GM12878 (cell line): ENCODE data around the gene PLA2G2C. TPM values are rescaled to one million over a fixed set of nuclear protein-coding genes. Genes with fewer than 3 reads are reported as not detected.
"Not testable (repeated sequence)": the region's sequence is repeated elsewhere in the genome, so short reads cannot be mapped to it uniquely, and the experiment has no call there.

Experiments used
- ATAC-seq: fragments of 200-7000 bp; cut with Tn5 transposase; 3 replicates; pipeline ENCODE4 v1.9.1; 2020; ENCODE audit warnings: mild to moderate bottlenecking, moderate library complexity
- BruUV-seq: library from RNA; stranded (reverse); fragments of 400-500 nt; replicated peaks from 2 replicates; lab custom pipeline; 2021; lab: Mats Ljungman, UMichigan
- CTCF ChIA-PET: fragments of 300-600 bp; sonication (Branson Sonifier 250); formaldehyde crosslinking; extraction: SDS; loops from one replicate; lab custom pipeline; 2021; ENCODE audit warnings: inconsistent platforms; lab: Yijun Ruan, JAX
- POLR2A ChIA-PET: fragments of 350-600 bp; formaldehyde crosslinking; extraction: SDS; loops from one replicate; lab custom pipeline; 2021; ENCODE audit warnings: inconsistent platforms; lab: Charles Lee
- RAD21 ChIA-PET: fragments of 300-600 bp; sonication (Branson Sonifier 250); formaldehyde crosslinking; loops from one replicate; lab custom pipeline; 2023; ENCODE audit warnings: antibody characterized with exemption; ENCODE audit not compliant: unreplicated experiment; lab: Charles Lee
- SMC1A ChIA-PET: fragments of 300-600 bp; sonication (Branson Sonifier 250); formaldehyde crosslinking; loops from one replicate; lab custom pipeline; 2023; ENCODE audit not compliant: unreplicated experiment, uncharacterized antibody; lab: Charles Lee
- DNase-seq: peaks from one replicate; pipeline ENCODE4 v3.0.0-alpha.2; 2011; ENCODE audit warnings: low read depth, low spot score
- FAIRE-seq: peaks from 3 replicates; lab custom pipeline; 2011; peaks lifted over from hg19 to GRCh38; lab: Jason Lieb, UNC
- H2AFZ ChIP-seq: 2 replicates; pipeline ENCODE4 v1.6.0; 2011; ENCODE audit warnings: low read depth, low read length, control low read depth; ENCODE audit not compliant: control insufficient read depth
- H3K27ac ChIP-seq: 2 replicates; pipeline ENCODE4 v1.5.1; 2011; ENCODE audit warnings: control low read depth; ENCODE audit not compliant: control insufficient read depth, insufficient read depth
- H3K27me3 ChIP-seq, 2 experiments: replicated peaks in 1 of 2; 2 replicates each; pipeline versions ENCODE4 v1.6.0 to v1.6.1; 2011; ENCODE audit warnings: low read length in 1 of 2; ENCODE audit not compliant: control insufficient read depth in 2 of 2, insufficient read depth in 2 of 2
- H3K36me3 ChIP-seq, 2 experiments: 2 replicates each; pipeline ENCODE4 v1.5.1; 2011; ENCODE audit warnings: low read length in 1 of 2; ENCODE audit not compliant: control insufficient read depth in 2 of 2, insufficient read depth in 2 of 2
- H3K4me1 ChIP-seq: 2 replicates; pipeline ENCODE4 v1.6.1; 2011; ENCODE audit warnings: mild to moderate bottlenecking, low read length, moderate library complexity, mixed read lengths; ENCODE audit not compliant: control insufficient read depth, insufficient read depth
- H3K4me2 ChIP-seq: 2 replicates; pipeline ENCODE4 v1.6.0; 2011; ENCODE audit warnings: control low read depth; ENCODE audit not compliant: control insufficient read depth, insufficient read depth
- H3K4me3 ChIP-seq: fragments of 200-600 bp; sonication (generic); 2 replicates; pipeline ENCODE4 v1.5.1; 2016
- H3K79me2 ChIP-seq: 2 replicates; pipeline ENCODE4 v1.6.0; 2011; ENCODE audit warnings: low read length; ENCODE audit not compliant: control insufficient read depth, insufficient read depth
- H3K9ac ChIP-seq: 2 replicates; pipeline ENCODE4 v1.8.0; 2011; ENCODE audit warnings: low read length, control low read depth, mixed read lengths; ENCODE audit not compliant: control insufficient read depth, insufficient read depth
- H3K9me3 ChIP-seq: replicated peaks from 3 replicates; pipeline ENCODE4 v1.5.1; 2011; ENCODE audit warnings: mild to moderate bottlenecking, low read length; ENCODE audit not compliant: control insufficient read depth, insufficient read depth
- H4K20me1 ChIP-seq: 2 replicates; pipeline ENCODE4 v1.6.0; 2011; ENCODE audit not compliant: control insufficient read depth, insufficient read depth
- ATF7 ChIP-seq: fragments of 450-650 bp; IDR thresholded peaks from 2 replicates; pipeline ENCODE4 v1.6.1; 2016; ENCODE audit warnings: low read depth, mild to moderate bottlenecking
- EGR1 ChIP-seq, 2 experiments: IDR thresholded peaks; 1 replicate in 1 of 2; 2 replicates in 1 of 2; pipeline ENCODE4 v1.6.1; 2011 to 2012; ENCODE audit warnings: low read depth in 2 of 2, low read length in 2 of 2, borderline replicate concordance in 1 of 2, mild to moderate bottlenecking in 1 of 2, moderate library complexity in 1 of 2
- GATAD2B ChIP-seq: fragments of 450-650 bp; conservative IDR thresholded peaks from 2 replicates; pipeline ENCODE4 v1.6.1; 2017; ENCODE audit warnings: low read depth, mild to moderate bottlenecking, moderate library complexity
- KAT2A ChIP-seq: conservative IDR thresholded peaks from 2 replicates; pipeline ENCODE4 v1.6.1; 2011; ENCODE audit warnings: low read depth, low read length; ENCODE audit not compliant: control insufficient read depth
- MEF2A ChIP-seq: IDR thresholded peaks from 2 replicates; pipeline ENCODE4 v1.6.1; 2011; ENCODE audit warnings: low read depth, mild to moderate bottlenecking, low read length, moderate library complexity; ENCODE audit not compliant: insufficient read depth
- MYB ChIP-seq: fragments of 150-350 bp; IDR thresholded peaks from 2 replicates; pipeline ENCODE4 v1.6.1; 2014; ENCODE audit warnings: mild to moderate bottlenecking, low read depth, low read length, borderline replicate concordance
- NFXL1 ChIP-seq: fragments of 450-650 bp; IDR thresholded peaks from 2 replicates; pipeline ENCODE4 v1.6.1; 2017; ENCODE audit warnings: antibody characterized with exemption, mild to moderate bottlenecking, borderline replicate concordance
- PKNOX1 ChIP-seq: fragments of 450-650 bp; IDR thresholded peaks from 2 replicates; pipeline ENCODE4 v1.6.1; 2016; ENCODE audit warnings: mild to moderate bottlenecking
- POLR2AphosphoS2 ChIP-seq: IDR thresholded peaks from 2 replicates; pipeline ENCODE4 v1.6.1; 2011; ENCODE audit warnings: low read depth, mild to moderate bottlenecking, low read length, improper control_type of control experiment, moderate library complexity
- RAD51 ChIP-seq: fragments of 450-650 bp; IDR thresholded peaks from 2 replicates; pipeline ENCODE4 v1.6.1; 2016; ENCODE audit warnings: moderate library complexity, mild to moderate bottlenecking, inconsistent platforms
- SMARCA5 ChIP-seq: fragments of 450-650 bp; IDR thresholded peaks from 2 replicates; pipeline ENCODE4 v1.6.1; 2017; ENCODE audit warnings: mild to moderate bottlenecking
- SRF ChIP-seq, 2 experiments: IDR thresholded peaks; 2 replicates each; pipeline ENCODE4 v1.6.1; 2011; ENCODE audit warnings: low read depth in 2 of 2, low read length in 2 of 2, mild to moderate bottlenecking in 1 of 2, moderate library complexity in 1 of 2
- USF1 ChIP-seq: IDR thresholded peaks from 2 replicates; pipeline ENCODE4 v1.6.1; 2011; ENCODE audit warnings: borderline replicate concordance, low read depth, mild to moderate bottlenecking, moderate library complexity, mixed read lengths, low read length; ENCODE audit not compliant: insufficient read depth; ENCODE audit errors: extremely low read length
- YY1 ChIP-seq: IDR thresholded peaks from 2 replicates; pipeline ENCODE4 v1.6.1; 2011; ENCODE audit warnings: low read depth, mild to moderate bottlenecking, low read length
- ZNF24 ChIP-seq: fragments of 450-650 bp; IDR thresholded peaks from 2 replicates; pipeline ENCODE4 v1.6.1; 2017; ENCODE audit warnings: antibody characterized with exemption, mild to moderate bottlenecking
- WGBS: methylation state at CpG from one replicate; pipeline ENCODE4 v1.1.6; 2016; ENCODE audit warnings: low lambda C conversion rate; ENCODE audit not compliant: insufficient replicate concordance, insufficient coverage; ENCODE audit errors: missing lambda C conversion rate; 5-methylcytosine and 5-hydroxymethylcytosine counted together
- in situ Hi-C: fragments of 300-500 bp; cut with MboI; formaldehyde crosslinking; loops from 9 replicates; pipeline ENCODE4 v1.14.3; 2018; ENCODE audit warnings: mixed read lengths
- intact Hi-C: fragments of 100-400 bp; cut with micrococcal nuclease; formaldehyde crosslinking; loops from one replicate; pipeline ENCODE4 v1.14.2; 2022; ENCODE audit not compliant: unreplicated experiment
- polyA plus RNA-seq, 11 experiments: library from polyadenylated mRNA; depleted of rRNA in 4 of 11; unstranded in 6 of 11; stranded (reverse) in 5 of 11; fragments of >200 nt; fragmentation: Nextera tagmentation in 4 of 11; fragmentation: Illumina TruSeq in 1 of 11; extraction: Ambion mirVana in 4 of 11; extraction: Trizol in 1 of 11; gene quantifications; 1 replicate in 1 of 11; 2 replicates in 10 of 11; pipeline versions ENCODE4 v1.2.1 to v1.2.3, GENCODE V29; 2011 to 2016; ENCODE audit warnings: inconsistent platforms in 2 of 11, missing spikeins in 2 of 11, low read depth in 1 of 11
- total RNA-seq, 4 experiments: library from RNA; depleted of rRNA in 3 of 4; stranded (reverse); fragments of >200 nt in 3 of 4; fragmentation: Illumina TruSeq in 1 of 4; extraction: Trizol in 1 of 4; gene quantifications; 2 replicates each; pipeline versions ENCODE4 v1.2.1 to v1.2.3, GENCODE V29; 2013 to 2021

The PLA2G2C gene
- total and polyA plus RNA-seq, 10 of the 15 experiments (the other 5 are each of a cell fraction or from before 2014, with no cell fraction given): 0.05 TPM; not detected in 9

GRCh38 chr1:20134995-20135394 is 51.3 kb downstream of the PLA2G2C start:
- H3K9ac ChIP-seq: no peak overlapping the region
- H3K4me1 ChIP-seq: no peaks in the 10 kb centered on the region
- 74% methylated on average over 3 of the region's 3 CpGs for WGBS
- H4K20me1 ChIP-seq: no peaks in the 10 kb centered on the region
- intact Hi-C loops (no loop called here), in situ Hi-C loops (no loop called here)
- FAIRE-seq (no peak), ATAC-seq (no peak), DNase-seq (no peak)
- ChIA-PET POLR2A (no interaction called here), RAD21 (no interaction called here), CTCF (no interaction called here), SMC1A (interaction anchor here (2.0 kb wide), 1 partner anchor 9 kb away, joined by 5 read pairs; no protein-coding TSS in a partner anchor)
- H3K36me3 ChIP-seq: no peaks in the 10 kb centered on the region
- no peak overlapping the region for H3K4me2 ChIP-seq
- BruUV-seq: no TSS peak
- no peak for TF ChIP-seq ZNF24
- TF ChIP-seq YY1: no peak
- TF ChIP-seq MYB: no peak
- no peak for TF ChIP-seq GATAD2B
- no peak for TF ChIP-seq USF1
- no peak for TF ChIP-seq SRF (IDR thresholded peaks at IDR 0.05; ENCODE audit: low read depth in 2 of 2, low read length in 2 of 2)
- TF ChIP-seq POLR2AphosphoS2: no peak
- TF ChIP-seq MEF2A: no peak
- no peak for TF ChIP-seq NFXL1
- no peak for TF ChIP-seq RAD51
- no peak for TF ChIP-seq ATF7
- no peak for TF ChIP-seq SMARCA5
- no peak for TF ChIP-seq PKNOX1
- TF ChIP-seq EGR1 (IDR thresholded peaks at IDR 0.05; ENCODE audit: borderline replicate concordance in 1 of 2, low read depth in 2 of 2, low read length in 2 of 2): no peak
- no peak for TF ChIP-seq KAT2A
- no peaks in the 10 kb centered on the region; the same call in 2 of the 3 replicates for H3K9me3 ChIP-seq
- H3K79me2 ChIP-seq: no peaks in the 10 kb centered on the region
- no peak overlapping the region for H3K27ac ChIP-seq
- no peak overlapping the region for H3K4me3 ChIP-seq
- no peaks in the 10 kb centered on the region for H3K27me3 ChIP-seq
- H2AFZ ChIP-seq: no peak overlapping the region

GRCh38 chr1:20130518-20130917 is 55.8 kb downstream of the PLA2G2C start:
- CTCF ChIA-PET: interaction anchor here (0.6 to 2.7 kb wide), 3 partner anchors 15 to 149 kb away, joined by 3 to 6 read pairs (median 4); no protein-coding TSS in a partner anchor
- SMC1A ChIA-PET, H3K27me3 ChIP-seq, H2AFZ ChIP-seq, H3K9ac ChIP-seq, in situ Hi-C loops, BruUV-seq, H3K27ac ChIP-seq, H3K4me3 ChIP-seq, H3K9me3 ChIP-seq, intact Hi-C loops, H3K79me2 ChIP-seq, ATAC-seq, H3K36me3 ChIP-seq, H4K20me1 ChIP-seq, H3K4me2 ChIP-seq, FAIRE-seq, POLR2A ChIA-PET, DNase-seq: not testable (repeated sequence)
- RAD21 ChIA-PET: interaction anchor here (0.7 kb wide), 1 partner anchor 82 kb away, joined by 5 read pairs; no protein-coding TSS in a partner anchor
- peaks cover 21% of the 10 kb centered on the region for H3K4me1 ChIP-seq
- 89% methylated on average over 3 of the region's 3 CpGs for WGBS
